B cell (primary cell): ENCODE results near the gene SMAD7. TPM values are rescaled to one million over a fixed set of nuclear protein-coding genes. Genes with fewer than 3 reads are reported as not detected.

Source experiments
- ATAC-seq: fragments of 200-7000 bp; cut with Tn5 transposase; one replicate; pipeline ENCODE4 v1.10.0; 2021; ENCODE audit warnings: low read depth, mild to moderate bottlenecking, moderate number of reproducible peaks, moderate library complexity
- CTCF ChIA-PET: fragments of 350-600 bp; sonication (Branson Sonifier 250); formaldehyde crosslinking; loops from one replicate; lab custom pipeline; 2021; ENCODE audit warnings: antibody characterized with exemption, inconsistent platforms; lab: Charles Lee
- POLR2A ChIA-PET: fragments of 350-600 bp; sonication (Branson Sonifier 250); formaldehyde crosslinking; loops from one replicate; lab custom pipeline; 2021; ENCODE audit warnings: antibody characterized with exemption; lab: Charles Lee
- DNase-seq: peaks from one replicate; pipeline ENCODE4 v3.0.0; 2013
- H2AFZ ChIP-seq: 2 replicates; pipeline ENCODE4 v1.6.1; 2012; ENCODE audit warnings: mild to moderate bottlenecking, low read depth, low read length; ENCODE audit not compliant: insufficient read depth, poor library complexity, severe bottlenecking
- H3K27ac ChIP-seq, 2 donors: 1 replicate in 1 of 2; 2 replicates in 1 of 2; pipeline ENCODE4 v1.5.1; 2012 to 2013; ENCODE audit warnings: low read length in 2 of 2, mild to moderate bottlenecking in 2 of 2, moderate library complexity in 1 of 2
- H3K27me3 ChIP-seq, 4 experiments: fragments of 200-600 bp in 1 of 4; sonication (generic) in 1 of 4; replicated peaks in 1 of 4; 1 replicate in 2 of 4; 2 replicates in 2 of 4; pipeline versions ENCODE4 v1.6.1 to v1.7.0; 2013 to 2016; ENCODE audit warnings: low read length in 3 of 4, mild to moderate bottlenecking in 2 of 4, mixed read lengths in 1 of 4, moderate library complexity in 1 of 4; ENCODE audit not compliant: insufficient read depth in 4 of 4, control insufficient read depth in 3 of 4; ENCODE audit errors: control extremely low read depth in 1 of 4
- H3K36me3 ChIP-seq, 2 experiments: replicated peaks in 1 of 2; 1 replicate in 1 of 2; 2 replicates in 1 of 2; pipeline versions ENCODE4 v1.6.1 to v1.7.1; 2013; ENCODE audit warnings: low read length in 1 of 2; ENCODE audit not compliant: insufficient read depth in 2 of 2, control insufficient read depth in 1 of 2; ENCODE audit errors: control extremely low read depth in 1 of 2, extremely low read depth in 1 of 2
- H3K4me1 ChIP-seq, 2 donors: fragments of 200-600 bp in 1 of 2; sonication (generic) in 1 of 2; 1 replicate in 1 of 2; 2 replicates in 1 of 2; pipeline versions ENCODE4 v1.5.1 to v1.6.1; 2013 to 2017; ENCODE audit warnings: low read length in 2 of 2; ENCODE audit not compliant: control insufficient read depth in 2 of 2, insufficient read depth in 2 of 2
- H3K4me2 ChIP-seq: replicated peaks from 2 replicates; pipeline ENCODE3; 2012; ENCODE audit warnings: mild to moderate bottlenecking, low read depth, low read length; ENCODE audit not compliant: poor library complexity, severe bottlenecking
- H3K4me3 ChIP-seq, 5 experiments: fragments of 200-600 bp in 1 of 5; sonication (generic) in 1 of 5; 1 replicate in 3 of 5; 2 replicates in 2 of 5; pipeline versions ENCODE4 v1.5.1 to v1.7.0; 2011 to 2016; ENCODE audit warnings: low read length in 4 of 5, mild to moderate bottlenecking in 4 of 5, low read depth in 2 of 5, control low read depth in 1 of 5, moderate library complexity in 1 of 5; ENCODE audit not compliant: insufficient read depth in 1 of 5; ENCODE audit errors: control extremely low read depth in 1 of 5, extremely low read depth in 1 of 5
- H3K79me2 ChIP-seq: fragments of 200-600 bp; sonication (generic); one replicate; pipeline ENCODE4 v1.6.0; 2016; ENCODE audit warnings: low read length; ENCODE audit not compliant: control insufficient read depth, insufficient read depth
- H3K9ac ChIP-seq: fragments of 200-600 bp; sonication (generic); 2 replicates; pipeline ENCODE4 v1.6.1; 2017; ENCODE audit warnings: mild to moderate bottlenecking, low read length, moderate library complexity
- H3K9me3 ChIP-seq, 3 donors: one replicate each; pipeline versions ENCODE4 v1.6.1 to v1.7.1; 2013; ENCODE audit warnings: low read length in 2 of 3; ENCODE audit not compliant: control insufficient read depth in 2 of 3, insufficient read depth in 1 of 3; ENCODE audit errors: control extremely low read depth in 1 of 3
- H4K20me1 ChIP-seq: 2 replicates; pipeline ENCODE4 v1.6.0; 2012; ENCODE audit warnings: mild to moderate bottlenecking, low read length; ENCODE audit not compliant: insufficient read depth, control insufficient read depth, poor library complexity, severe bottlenecking
- H3K27ac Mint-ChIP-seq: one replicate; pipeline ENCODE4 v1.8.0; 2021; ENCODE audit warnings: mixed read lengths
- H3K27me3 Mint-ChIP-seq: one replicate; pipeline ENCODE4 v1.8.0; 2021; ENCODE audit warnings: mixed read lengths
- H3K4me1 Mint-ChIP-seq: one replicate; pipeline ENCODE4 v1.8.0; 2021; ENCODE audit warnings: mixed read lengths
- H3K4me3 Mint-ChIP-seq: one replicate; pipeline ENCODE4 v1.8.0; 2021; ENCODE audit warnings: mixed read lengths
- H3K9me3 Mint-ChIP-seq: one replicate; pipeline ENCODE4 v1.8.0; 2022; ENCODE audit warnings: mixed read lengths; ENCODE audit not compliant: insufficient read depth
- CTCF ChIP-seq: fragments of 200-600 bp; IDR thresholded peaks from one replicate; pipeline ENCODE4 v1.8.0; 2022; ENCODE audit warnings: antibody characterized with exemption, mild to moderate bottlenecking
- EZH2 ChIP-seq: IDR thresholded peaks from 2 replicates; pipeline ENCODE4 v1.6.1; 2012; ENCODE audit warnings: borderline replicate concordance, low read depth, mild to moderate bottlenecking, moderate library complexity, low read length; ENCODE audit not compliant: insufficient read depth, poor library complexity, severe bottlenecking
- WGBS: methylation state at CpG from one replicate; pipeline ENCODE4 v1.1.5; 2013; ENCODE audit warnings: missing lambda C conversion rate; ENCODE audit not compliant: insufficient coverage; 5-methylcytosine and 5-hydroxymethylcytosine counted together
- intact Hi-C: fragments of 100-400 bp; cut with micrococcal nuclease; formaldehyde crosslinking; loops from one replicate; pipeline ENCODE4 v1.10.0; 2022
- polyA plus RNA-seq: library from polyadenylated mRNA; depleted of rRNA; stranded (reverse); fragments of >200 nt; gene quantifications from 2 replicates; pipeline ENCODE4 v1.2.3, GENCODE V29; 2012
- total RNA-seq, 2 donors: library from RNA; stranded (reverse); fragments of 120-200 nt in 1 of 2; gene quantifications; 1 replicate in 1 of 2; 2 replicates in 1 of 2; pipeline versions ENCODE4 v1.2.3 to v1.2.4, GENCODE V29; 2013 to 2022

SMAD7 gene
- total and polyA plus RNA-seq, 2 donors (not counting 1 experiment from before 2014, with no cell fraction given), result 10.1 to 20.9 TPM

- Mint-ChIP-seq H3K27me3 (no peaks in the 10 kb centered on the region), H3K9me3 (no peaks in the 10 kb centered on the region), H3K4me3 (peak overlapping the region; percentile 37), H3K4me1 (peaks cover 55% of the 10 kb centered on the region), H3K27ac (no peak overlapping the region)
- Histone ChIP-seq H4K20me1 (peaks cover 14% of the 10 kb centered on the region), H2AFZ (no peak overlapping the region), H3K4me3 (no peak overlapping the region), H3K36me3 (no peaks in the 10 kb centered on the region), H3K9me3 (no peaks in the 10 kb centered on the region), H3K4me1 (peaks cover 32 to 54% of the 10 kb centered on the region in 2 donors), H3K27me3 (peaks cover 0 to 2% (median 0%) of the 10 kb centered on the region in 4 experiments), H3K9ac (no peak overlapping the region), H3K4me2 (peak overlapping the region; percentile 97), H3K79me2 (peaks cover 83% of the 10 kb centered on the region), H3K27ac (no peak overlapping the region)
- DNase-seq (no peak), ATAC-seq (no peak)
- ChIA-PET POLR2A (interaction anchor here (0.9 to 1.3 kb wide), 2 partner anchors 9 to 17 kb away, joined by 3 to 4 read pairs; no protein-coding TSS in a partner anchor), CTCF (interaction anchor here (1.9 kb wide), 1 partner anchor 168 kb away, joined by 7 read pairs; no protein-coding TSS in a partner anchor)
- intact Hi-C loops, result loop anchor here (5.0 kb wide), 1 partner anchor 34 kb away; no protein-coding TSS in a partner anchor
- TF ChIP-seq EZH2, result no peak
- no peak for TF ChIP-seq CTCF
- WGBS, result 83% methylated on average over 3 of the region's 8 CpGs
Measured at GRCh38 chr18:48946329-48946835, 4.4 kb downstream of the SMAD7 start.

GRCh38 chr18:48945953-48946217 is 4.9 kb downstream of the SMAD7 start:
- Histone ChIP-seq H3K4me2 (no peak overlapping the region), H3K4me1 (peaks cover 37 to 56% of the 10 kb centered on the region in 2 donors), H2AFZ (no peak overlapping the region), H3K9ac (no peak overlapping the region), H3K79me2 (peaks cover 86% of the 10 kb centered on the region), H4K20me1 (peaks cover 14% of the 10 kb centered on the region), H3K9me3 (no peaks in the 10 kb centered on the region), H3K27ac (no peak overlapping the region), H3K4me3 (no peak overlapping the region), H3K27me3 (peaks cover 0 to 2% (median 0%) of the 10 kb centered on the region in 4 experiments), H3K36me3 (no peaks in the 10 kb centered on the region)
- Mint-ChIP-seq H3K27me3 (no peaks in the 10 kb centered on the region), H3K4me3 (peak overlapping the region; percentile 37), H3K27ac (no peak overlapping the region), H3K4me1 (peaks cover 60% of the 10 kb centered on the region), H3K9me3 (no peaks in the 10 kb centered on the region)
- intact Hi-C loops, result loop anchor here (5.0 kb wide), 1 partner anchor 34 kb away; no protein-coding TSS in a partner anchor
- CTCF ChIA-PET, result interaction anchor here (1.9 kb wide), 1 partner anchor 168 kb away, joined by 7 read pairs; no protein-coding TSS in a partner anchor
- TF ChIP-seq EZH2, result no peak
- no peak for TF ChIP-seq CTCF
- DNase-seq (no peak), ATAC-seq (no peak)
- POLR2A ChIA-PET, result no interaction called here
